OCI-LY7 (cell line): Measurements from ENCODE around the gene SEMA3C. TPM values are rescaled to one million over a fixed set of nuclear protein-coding genes. Genes with fewer than 3 reads are reported as not detected.

Experiments
- BruUV-seq: library from RNA; stranded (reverse); fragments of 400-500 nt; replicated peaks from 2 replicates; lab custom pipeline; 2021; lab: Mats Ljungman, UMichigan
- CTCF ChIA-PET: fragments of 300-600 bp; sonication (Branson Sonifier 250); formaldehyde crosslinking; loops from one replicate; lab custom pipeline; 2022; ENCODE audit warnings: antibody characterized with exemption; ENCODE audit not compliant: unreplicated experiment; lab: Charles Lee
- POLR2A ChIA-PET: fragments of 300-600 bp; sonication (Branson Sonifier 250); formaldehyde crosslinking; loops from one replicate; lab custom pipeline; 2022; ENCODE audit warnings: antibody characterized with exemption; lab: Charles Lee
- DNase-seq: peaks from one replicate; pipeline ENCODE4 v3.0.0-alpha.2; 2015; ENCODE audit warnings: low spot score
- H2AFZ ChIP-seq: fragments of 200-600 bp; sonication (generic), shearing (Covaris generic); 2 replicates; pipeline ENCODE4 v1.6.1; 2014; ENCODE audit warnings: mild to moderate bottlenecking, antibody characterized with exemption, low read length, moderate library complexity
- H3K27ac ChIP-seq: fragments of 200-600 bp; sonication (generic); 2 replicates; pipeline ENCODE4 v1.5.1; 2014; ENCODE audit warnings: mixed run types, low read depth, mild to moderate bottlenecking, moderate library complexity, low read length, inconsistent platforms; ENCODE audit not compliant: poor library complexity, severe bottlenecking
- H3K36me3 ChIP-seq: fragments of 200-600 bp; sonication (generic); 2 replicates; pipeline ENCODE4 v1.6.1; 2014; ENCODE audit warnings: mild to moderate bottlenecking, antibody characterized with exemption, low read length, moderate library complexity, mixed read lengths; ENCODE audit not compliant: insufficient read depth
- H3K4me1 ChIP-seq: fragments of 200-600 bp; sonication (generic); 2 replicates; pipeline ENCODE4 v1.5.1; 2014; ENCODE audit warnings: mild to moderate bottlenecking, low read length; ENCODE audit not compliant: insufficient read depth, poor library complexity, severe bottlenecking
- H3K4me2 ChIP-seq: fragments of 200-600 bp; sonication (generic); 2 replicates; pipeline ENCODE4 v1.6.1; 2014; ENCODE audit warnings: mild to moderate bottlenecking, low read length
- H3K4me3 ChIP-seq: fragments of 200-600 bp; sonication (generic); 2 replicates; pipeline ENCODE4 v1.5.1; 2014; ENCODE audit warnings: mild to moderate bottlenecking, low read depth, low read length; ENCODE audit not compliant: poor library complexity, severe bottlenecking
- H3K79me2 ChIP-seq: fragments of 200-600 bp; sonication (generic); 2 replicates; pipeline ENCODE4 v1.6.1; 2016; ENCODE audit warnings: low read depth, mild to moderate bottlenecking, low read length, moderate library complexity, mixed read lengths; ENCODE audit not compliant: insufficient read depth
- H3K9me2 ChIP-seq: fragments of 200-600 bp; sonication (generic); 2 replicates; pipeline ENCODE4 v1.6.1; 2016; ENCODE audit warnings: mild to moderate bottlenecking, low read length, mixed read lengths; ENCODE audit not compliant: insufficient read depth
- H3K9me3 ChIP-seq: fragments of 200-600 bp; sonication (generic); 2 replicates; pipeline ENCODE4 v1.6.1; 2014; ENCODE audit warnings: mild to moderate bottlenecking, mixed run types, low read length, mixed read lengths
- H4K20me1 ChIP-seq: fragments of 200-600 bp; sonication (generic); 2 replicates; pipeline ENCODE4 v1.6.1; 2014; ENCODE audit warnings: mild to moderate bottlenecking, antibody characterized with exemption, low read length, moderate library complexity, mixed read lengths; ENCODE audit not compliant: insufficient read depth
- CTCF ChIP-seq: fragments of 200-600 bp; sonication (generic); conservative IDR thresholded peaks from 2 replicates; pipeline ENCODE4 v1.5.1; 2014; ENCODE audit warnings: mild to moderate bottlenecking, antibody characterized with exemption, low read length, moderate library complexity, mixed read lengths
- EZH2phosphoT487 ChIP-seq: fragments of 200-600 bp; sonication (generic); IDR thresholded peaks from 2 replicates; pipeline ENCODE4 v1.6.1; 2018; ENCODE audit warnings: low read depth, borderline replicate concordance, mild to moderate bottlenecking, mixed run types, antibody characterized with exemption, low read length, moderate library complexity, mixed read lengths
- intact Hi-C: fragments of 100-400 bp; cut with micrococcal nuclease; formaldehyde crosslinking; loops from one replicate; pipeline ENCODE4 v1.10.0; 2022; ENCODE audit not compliant: unreplicated experiment
- total RNA-seq, 2 experiments: library from RNA; depleted of rRNA in 1 of 2; stranded (reverse); fragments of >200 nt in 1 of 2; shearing (Covaris generic) in 1 of 2; gene quantifications; 2 replicates each; pipeline ENCODE4 v1.2.3, GENCODE V29; 2014 to 2022

The SEMA3C gene
- total RNA-seq, 2 experiments from 2014 or later: not detected

GRCh38 chr7:80949449-80949848 is 30.6 kb upstream of the SEMA3C start:
- CTCF ChIA-PET: no interaction called here
- Histone ChIP-seq H4K20me1 (no peaks in the 10 kb centered on the region), H2AFZ (no peak overlapping the region), H3K4me2 (no peak overlapping the region), H3K79me2 (no peaks in the 10 kb centered on the region), H3K27ac (no peak overlapping the region), H3K4me3 (no peak overlapping the region), H3K9me2 (no peaks in the 10 kb centered on the region), H3K36me3 (no peaks in the 10 kb centered on the region), H3K9me3 (no peaks in the 10 kb centered on the region), H3K4me1 (no peaks in the 10 kb centered on the region)
- no TSS peak for BruUV-seq
- DNase-seq: no peak
- intact Hi-C loops: no loop called here
- POLR2A ChIA-PET: interaction anchor here (0.7 kb wide), 1 partner anchor 28 kb away, joined by 3 read pairs; no protein-coding TSS in a partner anchor
- TF ChIP-seq CTCF: no peak
- no peak for TF ChIP-seq EZH2phosphoT487

GRCh38 chr7:80946858-80947257 is 28.0 kb upstream of the SEMA3C start:
- no TSS peak for BruUV-seq

More at GRCh38 chr7:80946858-80947257, 28.0 kb upstream of the SEMA3C start:
- intact Hi-C loops: no loop called here
- Histone ChIP-seq H3K79me2 (no peaks in the 10 kb centered on the region), H3K9me2 (no peaks in the 10 kb centered on the region), H3K4me1 (no peaks in the 10 kb centered on the region), H3K4me3 (no peak overlapping the region), H2AFZ (no peak overlapping the region), H4K20me1 (no peaks in the 10 kb centered on the region), H3K27ac (no peak overlapping the region), H3K36me3 (no peaks in the 10 kb centered on the region), H3K4me2 (no peak overlapping the region), H3K9me3 (no peaks in the 10 kb centered on the region)
- no peak for DNase-seq
- POLR2A ChIA-PET: no interaction called here
- CTCF ChIA-PET: no interaction called here
- no peak for TF ChIP-seq EZH2phosphoT487
- TF ChIP-seq CTCF: no peak
